IMR-90 (cell line): Measurements from ENCODE around the gene ACTR3C. TPM values are rescaled to one million over a fixed set of nuclear protein-coding genes. Genes with fewer than 3 reads are reported as not detected.

Experiments used
- ATAC-seq: fragments of 200-7000 bp; cut with Tn5 transposase; 2 replicates; pipeline ENCODE4 v1.9.1; 2020; ENCODE audit warnings: low read depth, mild to moderate bottlenecking, moderate library complexity
- BruUV-seq: library from RNA; stranded (reverse); fragments of 400-500 nt; replicated peaks from 2 replicates; lab custom pipeline; 2021; lab: Mats Ljungman, UMichigan
- CTCF ChIA-PET: fragments of 300-600 bp; formaldehyde crosslinking; extraction: SDS; loops from one replicate; lab custom pipeline; 2021; ENCODE audit warnings: antibody characterized with exemption; lab: Yijun Ruan, JAX
- POLR2A ChIA-PET: fragments of 300-600 bp; sonication (Branson Sonifier 250); formaldehyde crosslinking; loops from one replicate; lab custom pipeline; 2022; ENCODE audit warnings: antibody characterized with exemption; ENCODE audit not compliant: unreplicated experiment; lab: Charles Lee
- DNase-seq: peaks from one replicate; pipeline ENCODE4 v3.0.0; 2013
- H2AFZ ChIP-seq: replicated peaks from 2 replicates; pipeline ENCODE3; 2013; ENCODE audit warnings: low read length, mild to moderate bottlenecking; ENCODE audit not compliant: poor library complexity
- H2AK5ac ChIP-seq: 2 replicates; pipeline ENCODE4 v1.6.1; 2013; ENCODE audit warnings: low read depth, low read length, inconsistent platforms
- H2AK9ac ChIP-seq: replicated peaks from 2 replicates; pipeline ENCODE3; 2013; ENCODE audit warnings: mild to moderate bottlenecking, low read depth, low read length, moderate library complexity; ENCODE audit not compliant: poor library complexity
- H2BK120ac ChIP-seq: 2 replicates; pipeline ENCODE4 v1.6.1; 2013; ENCODE audit warnings: low read depth, low read length, inconsistent platforms
- H2BK15ac ChIP-seq: 3 replicates; pipeline ENCODE4 v1.6.1; 2013; ENCODE audit warnings: low read depth, low read length, inconsistent platforms
- H2BK20ac ChIP-seq: 2 replicates; pipeline ENCODE4 v1.6.1; 2013; ENCODE audit warnings: low read depth, mild to moderate bottlenecking, inconsistent platforms, low read length, moderate library complexity
- H2BK5ac ChIP-seq: 2 replicates; pipeline ENCODE4 v1.6.1; 2013; ENCODE audit warnings: mild to moderate bottlenecking, low read depth, low read length, inconsistent platforms; ENCODE audit not compliant: poor library complexity, severe bottlenecking
- H3K14ac ChIP-seq: replicated peaks from 2 replicates; pipeline ENCODE4 v1.6.1; 2013; ENCODE audit warnings: low read depth, low read length, inconsistent platforms
- H3K18ac ChIP-seq: 2 replicates; pipeline ENCODE4 v1.6.1; 2013; ENCODE audit warnings: low read depth, low read length, control low read depth
- H3K23ac ChIP-seq: 2 replicates; pipeline ENCODE4 v1.6.1; 2013; ENCODE audit warnings: low read depth, low read length, inconsistent platforms
- H3K27ac ChIP-seq: 2 replicates; pipeline ENCODE4 v1.5.1; 2013; ENCODE audit warnings: mild to moderate bottlenecking, control low read depth, low read length; ENCODE audit not compliant: insufficient read depth
- H3K27me3 ChIP-seq: 2 replicates; pipeline ENCODE4 v1.6.1; 2013; ENCODE audit warnings: low read length; ENCODE audit not compliant: control insufficient read depth, insufficient read depth
- H3K36me3 ChIP-seq: 2 replicates; pipeline ENCODE4 v1.6.1; 2013; ENCODE audit warnings: low read length, mixed read lengths; ENCODE audit not compliant: control insufficient read depth, insufficient read depth
- H3K4ac ChIP-seq: 2 replicates; pipeline ENCODE4 v1.6.1; 2013; ENCODE audit warnings: low read depth, low read length, inconsistent platforms
- H3K4me1 ChIP-seq: 2 replicates; pipeline ENCODE4 v1.6.1; 2013; ENCODE audit warnings: low read length, mixed read lengths; ENCODE audit not compliant: control insufficient read depth, insufficient read depth
- H3K4me2 ChIP-seq: 2 replicates; pipeline ENCODE4 v1.6.1; 2013; ENCODE audit warnings: low read depth, mild to moderate bottlenecking, control low read depth, low read length, moderate library complexity
- H3K4me3 ChIP-seq: 2 replicates; pipeline ENCODE4 v1.5.1; 2013; ENCODE audit warnings: low read depth, mild to moderate bottlenecking, control low read depth, low read length, moderate library complexity; ENCODE audit not compliant: insufficient read depth
- H3K56ac ChIP-seq: 2 replicates; pipeline ENCODE4 v1.6.1; 2013; ENCODE audit warnings: low read length, inconsistent platforms; ENCODE audit not compliant: insufficient read depth; ENCODE audit errors: extremely low read depth
- H3K79me1 ChIP-seq, 2 experiments: 2 replicates each; pipeline ENCODE4 v1.6.1; 2013; ENCODE audit warnings: low read length in 2 of 2, inconsistent platforms in 1 of 2, low read depth in 1 of 2
- H3K9ac ChIP-seq: 2 replicates; pipeline ENCODE4 v1.6.1; 2013; ENCODE audit warnings: low read depth, low read length, control low read depth
- H3K9me1 ChIP-seq: 2 replicates; pipeline ENCODE4 v1.6.1; 2013; ENCODE audit warnings: low read length, inconsistent platforms; ENCODE audit not compliant: insufficient read depth
- H3K9me3 ChIP-seq: 2 replicates; pipeline ENCODE4 v1.6.1; 2013; ENCODE audit warnings: low read length; ENCODE audit not compliant: control insufficient read depth, insufficient read depth
- H4K20me1 ChIP-seq: 2 replicates; pipeline ENCODE4 v1.6.1; 2013; ENCODE audit warnings: low read length, inconsistent platforms; ENCODE audit not compliant: insufficient read depth
- H4K5ac ChIP-seq: 2 replicates; pipeline ENCODE4 v1.6.1; 2013; ENCODE audit warnings: mild to moderate bottlenecking, low read depth, low read length, control low read depth
- H4K8ac ChIP-seq, 2 experiments: 2 replicates each; pipeline ENCODE4 v1.6.1; 2013; ENCODE audit warnings: low read depth in 2 of 2, low read length in 2 of 2, control low read depth in 1 of 2, inconsistent platforms in 1 of 2
- H4K91ac ChIP-seq: 2 replicates; pipeline ENCODE4 v1.6.1; 2013; ENCODE audit warnings: low read depth, low read length, inconsistent platforms; ENCODE audit not compliant: insufficient read depth
- ELK1 ChIP-seq: fragments of 150-350 bp; IDR thresholded peaks from 2 replicates; pipeline ENCODE4 v1.6.1; 2016; ENCODE audit warnings: low read depth, mild to moderate bottlenecking, low read length, moderate library complexity, borderline replicate concordance
- USF2 ChIP-seq: fragments of 150-350 bp; IDR thresholded peaks from 2 replicates; pipeline ENCODE4 v1.6.1; 2017; ENCODE audit warnings: mild to moderate bottlenecking, antibody characterized with exemption, low read length, low read depth
- WGBS, 2 experiments: methylation state at CpG; one replicate each; pipeline versions ENCODE4 v1.1.5 to v1.1.7; 2013; ENCODE audit warnings: missing lambda C conversion rate in 2 of 2; ENCODE audit not compliant: insufficient read length in 1 of 2; ENCODE audit errors: extremely low coverage in 2 of 2; 5-methylcytosine and 5-hydroxymethylcytosine counted together
- dilution Hi-C: fragments of 300-500 bp; cut with HindIII; formaldehyde crosslinking; loops from one replicate; pipeline ENCODE4 v1.14.3; 2018; ENCODE audit warnings: low sequenced_read_pairs; ENCODE audit not compliant: unreplicated experiment
- in situ Hi-C: fragments of 300-500 bp; cut with MboI; formaldehyde crosslinking; loops from 3 replicates; pipeline ENCODE4 v1.14.3; 2019; ENCODE audit warnings: low sequenced_read_pairs, inconsistent platforms, mixed read lengths
- intact Hi-C: fragments of 100-400 bp; cut with micrococcal nuclease; formaldehyde crosslinking; loops from 2 replicates; pipeline ENCODE4 v1.10.0; 2022
- polyA plus RNA-seq, 3 experiments: library from polyadenylated mRNA; depleted of rRNA; stranded (reverse); fragments of >200 nt; gene quantifications; 2 replicates each; pipeline ENCODE4 v1.2.3, GENCODE V29; 2012; ENCODE audit warnings: low replicate concordance in 1 of 3
- total RNA-seq: library from RNA; depleted of rRNA; stranded (reverse); fragments of >200 nt; gene quantifications from 2 replicates; pipeline ENCODE4 v1.2.3, GENCODE V29; 2012

ACTR3C gene
- total and polyA plus RNA-seq, 2 of the 4 experiments (the other 2 are of a cell fraction): not detected

GRCh38 chr7:150311146-150311545, 12.2 kb downstream of the ACTR3C start:
- no peak overlapping the region for H3K4ac ChIP-seq
- H2BK15ac ChIP-seq: no peak overlapping the region
- no peaks in the 10 kb centered on the region for H3K36me3 ChIP-seq
- no peak overlapping the region for H2BK20ac ChIP-seq
- 94% methylated on average over 3 of the region's 4 CpGs; no CpG with 5 or more reads in 1 of the 2 experiments for WGBS, 2 experiments
- CTCF ChIA-PET: interaction anchor here (0.7 kb wide), 1 partner anchor 14 kb away, joined by 3 read pairs; no protein-coding TSS in a partner anchor
- ATAC-seq (no peak), DNase-seq (no peak)
- in situ Hi-C loops (loop anchor here (25.0 kb wide), 1 partner anchor 426 kb away; the partner anchor contains the start of gene GIMAP5), intact Hi-C loops (no loop called here), dilution Hi-C loops (no loop called here)
- H3K9me1 ChIP-seq: 0 out of 2 replicates have a peak, but pooled peaks cover 3% of the 10 kb centered on the region
- H2AK9ac ChIP-seq: no peak overlapping the region
- no peak overlapping the region for H2AFZ ChIP-seq
- no peak overlapping the region for H4K8ac ChIP-seq
- H3K4me1 ChIP-seq: peaks cover 5% of the 10 kb centered on the region; the same call in 1 of the 2 replicates
- no peak overlapping the region for H2BK5ac ChIP-seq
- no TSS peak for BruUV-seq
- no peak overlapping the region for H2BK120ac ChIP-seq
- no peaks in the 10 kb centered on the region for H4K20me1 ChIP-seq
- H4K91ac ChIP-seq: no peak overlapping the region
- no peaks in the 10 kb centered on the region for H3K27me3 ChIP-seq
- POLR2A ChIA-PET: no interaction called here
- no peak overlapping the region for H3K27ac ChIP-seq
- no peak overlapping the region for H3K4me2 ChIP-seq
- no peak overlapping the region for H2AK5ac ChIP-seq
- no peak overlapping the region for H3K4me3 ChIP-seq
- H3K56ac ChIP-seq: no peak overlapping the region
- no peaks in the 10 kb centered on the region for H3K79me1 ChIP-seq
- H3K18ac ChIP-seq: no peak overlapping the region
- no peak overlapping the region for H3K9ac ChIP-seq
- H3K9me3 ChIP-seq: 0 out of 2 replicates have a peak, but pooled peaks cover 2% of the 10 kb centered on the region
- TF ChIP-seq ELK1 (no peak), USF2 (no peak)
- H3K14ac ChIP-seq: no peak overlapping the region
- H3K23ac ChIP-seq: no peak overlapping the region
- no peak overlapping the region for H4K5ac ChIP-seq
